Thyroid gland (tissue), 4 donors: ENCODE measurements around the gene DHPS. TPM values are rescaled to one million over a fixed set of nuclear protein-coding genes. Genes with fewer than 3 reads are reported as not detected.
"Not testable (repeated sequence)": the region's sequence is repeated elsewhere in the genome, so short reads cannot be mapped to it uniquely, and the experiment has no call there.

ENCODE experiments used
- DNase-seq, 2 donors: peaks; one replicate each; pipeline ENCODE4 v3.0.0-alpha.2; 2019
- H3K27ac ChIP-seq, 3 donors: fragments of 200-600 bp; sonication (generic); 1 replicate in 2 of 3; 2 replicates in 1 of 3; pipeline ENCODE4 v1.5.1; 2016 to 2019; ENCODE audit warnings: mild to moderate bottlenecking in 1 of 3, moderate library complexity in 1 of 3
- H3K27me3 ChIP-seq: fragments of 200-600 bp; sonication (generic); one replicate; pipeline ENCODE4 v1.5.1; 2019
- H3K36me3 ChIP-seq, 2 donors: fragments of 200-600 bp; sonication (generic); one replicate each; pipeline ENCODE4 v1.5.1; 2016 to 2019
- H3K4me1 ChIP-seq, 2 donors: fragments of 200-600 bp; sonication (generic); one replicate each; pipeline ENCODE4 v1.5.1; 2017 to 2019
- H3K4me3 ChIP-seq, 3 donors: fragments of 200-600 bp; sonication (generic); replicated peaks in 1 of 3; 1 replicate in 2 of 3; 2 replicates in 1 of 3; pipeline ENCODE4 v1.5.1; 2016; ENCODE audit warnings: mild to moderate bottlenecking in 1 of 3
- H3K9me3 ChIP-seq: fragments of 200-600 bp; sonication (generic); one replicate; pipeline ENCODE4 v1.5.1; 2017
- CTCF ChIP-seq, 6 experiments: fragments of 200-600 bp in 3 of 6; fragments of 450-650 bp in 3 of 6; sonication (generic) in 3 of 6; IDR thresholded peaks; one replicate each; pipeline ENCODE4 v1.5.1; 2016 to 2019; ENCODE audit warnings: antibody characterized with exemption in 6 of 6, mild to moderate bottlenecking in 2 of 6, inconsistent platforms in 1 of 6, moderate library complexity in 1 of 6
- POLR2A ChIP-seq, 2 donors: fragments of 450-650 bp; IDR thresholded peaks; one replicate each; pipeline ENCODE4 v1.6.1; 2017; ENCODE audit warnings: antibody characterized with exemption in 2 of 2, mild to moderate bottlenecking in 2 of 2, moderate library complexity in 1 of 2
- WGBS, 2 donors: methylation state at CpG; one replicate each; pipeline ENCODE4 v1.1.5; 2017; 5-methylcytosine and 5-hydroxymethylcytosine counted together
- intact Hi-C: fragments of 100-400 bp; cut with DNase I; formaldehyde crosslinking; loops from one replicate; pipeline ENCODE4 v1.15.1; 2023
- total RNA-seq, 4 donors: library from RNA; depleted of rRNA; stranded (reverse); fragments of >200 nt; gene quantifications; one replicate each; pipeline ENCODE4 v1.2.3, GENCODE V29; 2016

Gene DHPS
- total RNA-seq, 4 donors from 2014 or later, result 105 to 122 (median 115) TPM

- H3K4me3 ChIP-seq, result peak overlapping the region in 1 of 3 donors; percentile 23
- intact Hi-C loops, result no loop called here
- H3K4me1 ChIP-seq, result peaks cover 14 to 15% of the 10 kb centered on the region in 2 donors
- H3K9me3 ChIP-seq, result no peaks in the 10 kb centered on the region
- TF ChIP-seq POLR2A (IDR thresholded peaks at IDR 0.05), result no peak
- TF ChIP-seq CTCF (IDR thresholded peaks at IDR 0.05), result no peak
- no peaks in the 10 kb centered on the region for H3K36me3 ChIP-seq
- peak; percentile 64 to 71 for DNase-seq
- H3K27ac ChIP-seq, result no peak overlapping the region
- H3K27me3 ChIP-seq, result no peaks in the 10 kb centered on the region
- WGBS, 2 donors, result 17 to 21% methylated on average over 27 to 31 of the region's 31 CpGs
These were observed 34.1 kb downstream of the DHPS start for GRCh38 chr19:12647490-12648071.

GRCh38 chr19:12647047-12647446, 34.6 kb downstream of the DHPS start:
- H3K36me3 ChIP-seq, result no peaks in the 10 kb centered on the region
- H3K27me3 ChIP-seq, result no peaks in the 10 kb centered on the region
- TF ChIP-seq CTCF (IDR thresholded peaks at IDR 0.05) (no peak), POLR2A (IDR thresholded peaks at IDR 0.05) (no peak)
- intact Hi-C loops, result no loop called here
- H3K27ac ChIP-seq, result no peak overlapping the region
- DNase-seq, result peak in 1 of 2 donors; percentile 13
- H3K9me3 ChIP-seq, result no peaks in the 10 kb centered on the region
- 65 to 68% methylated on average over 8 of the region's 8 CpGs for WGBS, 2 donors
- H3K4me1 ChIP-seq, result peaks cover 14 to 15% of the 10 kb centered on the region in 2 donors
- peak overlapping the region in 1 of 3 donors; percentile 23 for H3K4me3 ChIP-seq

GRCh38 chr19:12646551-12646950, 35.1 kb downstream of the DHPS start:
- TF ChIP-seq POLR2A (IDR thresholded peaks at IDR 0.05) (no peak), CTCF (IDR thresholded peaks at IDR 0.05) (no peak)
- intact Hi-C loops, result no loop called here
- WGBS, 2 donors, result 85 to 96% methylated on average over 10 of the region's 10 CpGs

GRCh38 chr19:12643716-12644115, 38.0 kb downstream of the DHPS start:
- H3K9me3 ChIP-seq, H3K4me3 ChIP-seq, H3K27me3 ChIP-seq, DNase-seq, H3K36me3 ChIP-seq, H3K27ac ChIP-seq, intact Hi-C loops: not testable (repeated sequence)
- WGBS, 2 donors, result 91 to 96% methylated on average over 14 of the region's 14 CpGs
- peaks cover 18 to 19% of the 10 kb centered on the region in 2 donors for H3K4me1 ChIP-seq

More at GRCh38 chr19:12646551-12646950, 35.1 kb downstream of the DHPS start:
- peaks cover 14 to 15% of the 10 kb centered on the region in 2 donors for H3K4me1 ChIP-seq
- H3K9me3 ChIP-seq, result no peaks in the 10 kb centered on the region
- DNase-seq, result no peak
- H3K27ac ChIP-seq, result no peak overlapping the region
- no peaks in the 10 kb centered on the region for H3K36me3 ChIP-seq
- no peak overlapping the region for H3K4me3 ChIP-seq
- no peaks in the 10 kb centered on the region for H3K27me3 ChIP-seq

GRCh38 chr19:12642506-12642905, 39.2 kb downstream of the DHPS start:
- intact Hi-C loops, result no loop called here
- no peak for DNase-seq
- Histone ChIP-seq H3K4me3 (no peak overlapping the region), H3K9me3 (no peaks in the 10 kb centered on the region), H3K36me3 (no peaks in the 10 kb centered on the region), H3K27ac (no peak overlapping the region), H3K27me3 (no peaks in the 10 kb centered on the region), H3K4me1 (peaks cover 6 to 8% of the 10 kb centered on the region in 2 donors)
- 90 to 92% methylated on average over 19 to 25 of the region's 26 CpGs for WGBS, 2 donors
- TF ChIP-seq CTCF (IDR thresholded peaks at IDR 0.05), result no peak
- TF ChIP-seq POLR2A (IDR thresholded peaks at IDR 0.05), result no peak
